HG02678 (cell line): Measurements from ENCODE around the gene MAP3K21.

Source experiments
- ATAC-seq: cut with Tn5 transposase; IDR thresholded peaks from one replicate; pipeline ENCODE4 v1.9.1; 2021; ENCODE audit warnings: mild to moderate bottlenecking, moderate library complexity; ENCODE audit not compliant: unreplicated experiment

The MAP3K21 gene

DNA sequence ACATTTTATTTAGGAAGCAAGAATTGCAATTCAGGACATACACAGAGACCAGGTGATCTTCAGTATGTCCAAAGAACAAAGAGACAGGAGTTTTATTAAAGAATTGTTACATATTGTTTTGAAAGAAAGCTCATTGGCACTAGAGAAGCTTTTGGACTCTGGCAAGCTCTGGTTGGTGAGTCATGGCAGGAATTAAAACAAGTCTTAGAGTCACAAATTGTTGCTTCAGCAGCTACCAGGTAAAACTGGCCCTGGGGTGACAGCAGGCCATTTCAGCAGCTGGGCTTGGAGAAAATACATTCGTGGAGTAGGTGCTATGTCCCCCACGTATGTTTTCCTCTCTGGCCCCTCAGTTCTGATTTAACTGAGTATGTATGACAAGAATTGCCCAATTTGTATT lies 58.8 kb downstream of the MAP3K21 start:
- no peak for ATAC-seq

DNA sequence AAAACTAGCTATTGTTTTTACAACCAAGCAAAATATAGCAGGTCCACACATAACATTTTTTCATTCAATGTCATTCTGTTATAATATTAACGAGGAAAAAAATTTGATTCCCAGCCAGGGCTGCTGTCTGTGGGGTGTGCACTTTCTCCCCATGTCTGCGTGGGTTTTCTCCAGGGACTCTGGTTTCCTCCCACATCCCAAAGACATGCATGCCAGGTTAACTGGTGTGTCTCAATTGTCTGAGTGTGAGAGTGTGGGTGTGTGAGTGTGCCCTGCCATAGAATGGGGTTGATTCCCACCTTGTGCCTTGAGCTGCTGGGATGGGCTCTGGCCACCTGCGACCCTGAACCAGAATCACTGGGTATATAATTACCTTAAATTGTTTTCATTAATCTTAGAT lies 60.1 kb downstream of the MAP3K21 start:
- ATAC-seq = no peak

DNA sequence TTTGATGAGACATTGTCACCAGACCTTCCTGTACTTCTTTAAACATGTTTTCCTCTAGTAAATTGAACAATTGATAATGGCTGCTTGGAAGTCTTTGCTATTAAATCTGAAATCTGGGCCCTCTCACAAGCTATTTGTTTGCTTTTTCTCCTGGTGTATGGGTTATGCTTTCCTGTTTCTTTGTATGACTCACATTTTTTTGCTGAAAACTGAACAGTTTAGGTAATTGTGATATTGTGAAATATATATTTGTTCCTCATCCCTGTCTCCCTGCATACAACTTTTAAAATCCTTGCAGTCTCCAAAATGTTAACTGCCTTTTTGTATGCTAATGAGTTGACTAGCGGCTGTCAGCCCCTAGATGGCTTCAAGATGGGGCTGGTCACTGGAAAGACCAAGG lies 61.6 kb downstream of the MAP3K21 start:
- no peak for ATAC-seq

- ATAC-seq = no peak
These were observed 62.4 kb downstream of the MAP3K21 start for GRCh38 chr1:233389893-233390292.

- ATAC-seq = no peak
These were observed 63.6 kb downstream of the MAP3K21 start for GRCh38 chr1:233390842-233391737.

- no peak for ATAC-seq
These were observed 65.7 kb downstream of the MAP3K21 start for GRCh38 chr1:233393084-233393840.

GRCh38 chr1:233393926-233394680 lies 66.6 kb downstream of the MAP3K21 start:
- no peak for ATAC-seq

DNA sequence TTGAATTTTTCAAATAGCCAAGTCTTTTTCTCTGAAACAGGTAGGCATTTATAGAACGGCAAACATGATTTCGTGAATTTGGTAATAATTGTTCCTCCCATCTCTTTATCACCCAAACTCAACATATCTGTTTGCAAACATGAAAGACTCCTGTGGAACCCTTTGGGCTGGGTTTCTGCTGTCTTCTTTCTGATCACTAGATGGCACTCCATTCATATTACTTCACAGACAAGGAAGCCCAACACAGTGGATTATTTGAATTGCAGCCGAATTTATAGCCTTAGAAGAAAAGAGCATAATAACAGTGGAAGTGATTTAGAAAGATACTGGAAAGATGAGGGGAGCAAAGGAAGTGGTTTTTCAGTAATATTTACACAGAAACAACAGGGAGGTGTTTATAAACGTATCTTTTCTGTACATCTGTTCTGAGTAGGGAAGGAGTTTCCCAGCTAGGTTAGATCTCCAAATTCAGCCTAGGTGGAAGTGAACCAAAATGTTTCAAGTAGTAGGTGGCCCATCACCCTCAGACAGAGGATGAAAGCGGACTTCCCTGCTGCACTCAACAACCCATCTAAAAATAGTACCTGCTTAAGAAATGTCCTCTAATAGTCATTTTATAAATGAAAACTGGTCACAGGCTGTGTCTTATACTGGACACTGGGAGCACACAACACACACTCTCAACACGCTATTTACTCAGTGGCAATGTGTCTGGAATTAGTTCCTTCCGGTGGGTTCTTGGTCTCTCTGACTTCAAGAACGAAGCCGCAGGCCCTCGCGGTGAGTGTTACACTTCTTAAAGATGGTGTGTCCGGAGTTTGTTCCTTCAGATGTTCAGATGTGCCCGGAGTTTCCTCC lies 67.6 kb downstream of the MAP3K21 start:
- peak; percentile 72 for ATAC-seq

DNA sequence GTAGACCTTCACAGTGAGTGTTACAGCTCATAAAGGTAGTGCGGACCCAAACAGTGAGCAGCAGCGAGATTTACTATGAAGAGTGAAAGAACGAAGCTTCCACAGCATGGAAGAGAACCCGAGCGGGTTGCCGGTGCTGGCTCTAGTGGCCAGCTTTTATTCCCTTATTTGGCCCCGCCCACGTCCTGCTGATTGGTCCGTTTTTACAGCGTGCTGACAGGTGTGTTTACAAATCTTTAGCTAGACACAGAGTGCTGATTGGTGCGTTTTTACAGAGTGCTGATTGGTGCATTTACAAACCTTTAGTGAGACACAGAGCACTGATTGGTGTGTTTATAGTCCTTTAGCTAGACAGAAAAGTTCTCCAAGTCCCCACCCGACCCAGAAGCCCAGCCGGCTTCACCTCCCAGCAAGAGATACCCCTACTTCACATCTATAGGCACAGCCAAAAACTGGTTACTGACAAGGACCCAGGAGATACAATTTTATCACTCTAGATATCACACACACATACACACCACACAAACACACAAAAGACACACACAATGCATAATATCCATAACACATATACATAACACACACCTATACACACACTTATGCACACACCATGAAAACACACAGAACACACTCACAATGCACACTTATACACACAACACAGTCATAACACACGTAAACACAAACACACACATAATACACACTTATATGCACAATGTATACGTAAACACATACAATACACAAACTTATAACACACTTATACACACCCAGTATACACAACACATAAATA lies 68.5 kb downstream of the MAP3K21 start:
- ATAC-seq = no peak

- ATAC-seq = no peak
These were observed 78.9 kb downstream of the MAP3K21 start for GRCh38 chr1:233406339-233406960.

GRCh38 chr1:233406994-233407631 lies 79.6 kb downstream of the MAP3K21 start:
- no peak for ATAC-seq

DNA sequence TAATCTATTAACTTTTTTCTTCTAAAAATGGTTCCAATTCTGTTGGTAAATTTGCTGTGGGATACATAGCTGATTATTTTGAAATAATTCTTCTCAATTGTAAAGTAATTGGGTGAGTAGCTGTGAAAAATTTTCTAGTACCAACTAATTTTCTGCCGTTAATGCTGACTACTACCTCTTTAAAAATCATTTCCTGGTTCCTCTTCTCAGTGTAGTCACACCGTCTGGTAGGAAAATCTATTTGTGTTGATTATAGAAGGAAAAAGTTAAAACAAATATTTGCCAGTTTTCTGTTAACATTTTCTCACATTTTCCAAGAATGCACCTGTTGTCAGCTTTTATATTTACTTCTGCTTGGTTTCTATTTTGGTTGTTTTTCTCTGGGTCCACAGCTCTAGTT lies 82.0 kb downstream of the MAP3K21 start:
- no peak for ATAC-seq

GRCh38 chr1:233410906-233411305 lies 83.4 kb downstream of the MAP3K21 start:
- ATAC-seq = no peak

DNA sequence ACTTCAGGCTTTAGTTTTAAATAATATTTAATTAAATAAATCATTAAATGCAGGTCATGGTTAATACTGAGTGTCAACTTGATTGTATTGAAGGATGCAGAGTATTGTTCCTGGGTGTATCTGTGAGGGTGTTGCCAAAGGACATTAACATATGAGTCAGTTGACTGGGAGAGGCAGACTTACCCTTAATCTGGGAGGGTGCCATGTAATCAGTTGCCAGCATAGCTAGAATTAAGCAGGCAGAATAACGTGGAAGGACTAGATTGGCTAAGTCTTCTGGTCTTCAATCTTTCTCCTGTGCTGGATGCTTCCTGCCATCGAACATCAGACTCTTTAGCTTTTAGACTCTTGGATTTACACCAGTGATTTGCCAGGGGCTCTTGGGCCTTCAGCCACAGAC lies 85.3 kb downstream of the MAP3K21 start:
- ATAC-seq = no peak

DNA sequence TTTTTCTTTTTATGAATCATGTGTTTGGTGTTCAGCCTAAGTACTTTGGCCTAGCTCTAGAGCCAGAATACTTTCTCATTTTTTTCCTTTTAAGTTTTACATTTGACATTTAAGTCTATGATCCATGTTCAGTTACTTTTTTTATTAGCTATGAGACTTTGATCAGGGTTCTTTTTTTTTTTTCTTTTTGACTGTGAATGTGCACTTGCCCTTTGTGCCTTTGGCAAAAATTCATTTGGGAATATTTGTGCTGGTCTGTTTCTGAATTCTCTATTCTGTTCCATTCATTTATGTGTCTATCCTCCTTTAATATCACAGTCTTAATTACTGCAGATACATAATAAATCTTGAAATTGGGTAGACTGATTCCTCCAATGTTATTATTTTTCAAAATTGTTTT lies 93.8 kb downstream of the MAP3K21 start:
- no peak for ATAC-seq

DNA sequence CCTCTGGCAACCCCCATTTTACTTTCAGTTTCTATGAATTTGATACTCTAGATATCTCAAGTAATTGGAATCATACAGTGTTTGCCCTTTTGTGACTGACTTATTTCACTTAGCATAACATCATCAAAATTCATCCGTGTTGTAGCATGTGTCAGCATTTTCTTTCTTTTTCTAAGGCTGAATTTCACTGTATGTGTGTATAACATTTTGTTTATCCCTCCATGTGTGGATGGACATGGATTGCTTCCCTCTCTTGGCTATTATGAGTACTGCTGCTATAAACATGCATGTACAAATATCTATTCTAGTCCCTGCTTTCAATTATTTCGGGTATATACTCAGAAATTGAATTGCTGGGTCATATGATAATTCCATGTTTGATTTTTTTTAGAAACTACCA lies 97.3 kb downstream of the MAP3K21 start:
- ATAC-seq = no peak

GRCh38 chr1:233427907-233428306 lies 100.4 kb downstream of the MAP3K21 start:
- ATAC-seq = no peak

DNA sequence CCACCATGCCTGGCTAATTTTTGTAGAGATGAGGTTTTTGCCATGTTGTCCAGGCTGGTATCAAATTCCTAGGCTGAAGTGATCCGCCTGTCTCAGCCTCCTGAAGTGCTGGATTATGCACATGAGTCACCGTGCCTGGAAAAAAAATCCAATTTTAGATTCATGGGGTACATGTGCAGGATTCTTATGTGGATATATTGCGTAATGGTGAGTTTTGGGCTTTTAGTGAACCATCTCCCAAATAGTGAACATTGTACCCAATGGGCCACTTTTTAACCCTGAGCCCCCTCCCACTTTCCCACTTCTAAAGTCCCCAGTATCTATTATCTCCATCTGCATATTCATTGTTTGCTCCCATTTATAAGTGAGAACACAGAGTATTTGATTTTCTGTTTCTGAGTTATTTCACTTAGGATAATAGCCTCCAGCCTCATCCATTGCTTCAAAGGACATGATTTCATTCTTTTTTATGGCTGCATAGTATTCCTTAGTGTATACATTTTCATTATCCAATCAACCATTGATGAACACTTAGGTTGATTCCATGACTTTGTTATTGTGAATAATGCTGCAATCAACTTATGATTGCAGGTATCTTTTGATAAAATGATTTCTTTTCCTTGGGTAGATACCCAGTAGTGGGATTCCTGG lies 104.4 kb downstream of the MAP3K21 start:
- ATAC-seq = no peak
